ENCODE measurements around the gene PCCA.

GRCh38 chr13:100106705-100107104 is 17.8 kb downstream of the PCCA start:
- TF ChIP-seq CTCF (IDR thresholded peaks at IDR 0.05), result no peak
- no peak for TF ChIP-seq POLR2A (IDR thresholded peaks at IDR 0.05)

Measured in adrenal gland (tissue), 5 donors.